ENCODE data around the gene TDRD15. TPM values are rescaled to one million over a fixed set of nuclear protein-coding genes. Genes with fewer than 3 reads are reported as not detected.
"Not testable (repeated sequence)": the region's sequence is repeated elsewhere in the genome, so short reads cannot be mapped to it uniquely, and the experiment has no call there.

The TDRD15 gene
- total RNA-seq, 1 donor from 2014 or later: 0.10 TPM

DNA sequence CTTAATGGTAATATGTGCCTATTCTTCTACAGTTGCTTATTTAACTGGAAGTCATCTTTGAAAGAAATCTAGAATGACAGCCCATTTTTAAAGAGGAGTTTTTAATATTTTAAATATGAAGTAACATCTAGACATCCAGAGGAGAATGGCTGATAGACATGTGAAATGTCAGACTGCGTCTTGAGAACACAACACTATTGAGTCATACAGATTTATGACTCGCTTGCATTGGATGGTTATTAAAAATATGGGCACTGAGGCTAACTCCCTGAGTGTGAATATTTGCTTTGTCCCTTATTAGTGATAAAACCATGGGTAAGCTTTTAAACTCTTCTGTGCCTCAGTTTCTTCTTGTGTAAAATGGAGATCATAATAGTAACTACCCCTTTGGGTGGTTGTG, 22.9 kb downstream of the TDRD15 start:
- DNase-seq (ENCODE audit: low spot score): no peak

DNA sequence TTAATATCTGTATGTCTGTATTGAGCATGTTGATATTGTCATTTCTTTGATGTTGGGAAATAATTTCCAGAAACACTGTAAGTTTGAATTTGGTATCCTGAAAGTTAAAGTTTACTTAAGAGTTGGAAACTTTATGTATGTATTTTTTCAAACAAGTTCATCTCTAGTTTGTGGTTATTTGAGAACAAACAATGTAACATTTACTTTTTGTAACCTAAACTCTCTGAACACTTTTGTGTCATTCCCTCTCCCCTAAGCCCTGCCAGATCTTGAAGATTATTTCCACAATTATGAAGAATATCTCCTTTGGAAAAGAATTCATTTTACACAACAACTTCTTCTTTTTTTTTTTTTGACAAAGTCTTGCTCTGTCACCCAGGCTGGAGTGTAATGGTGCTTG, 24.9 kb downstream of the TDRD15 start:
- no peak for DNase-seq (ENCODE audit: low spot score)

DNA sequence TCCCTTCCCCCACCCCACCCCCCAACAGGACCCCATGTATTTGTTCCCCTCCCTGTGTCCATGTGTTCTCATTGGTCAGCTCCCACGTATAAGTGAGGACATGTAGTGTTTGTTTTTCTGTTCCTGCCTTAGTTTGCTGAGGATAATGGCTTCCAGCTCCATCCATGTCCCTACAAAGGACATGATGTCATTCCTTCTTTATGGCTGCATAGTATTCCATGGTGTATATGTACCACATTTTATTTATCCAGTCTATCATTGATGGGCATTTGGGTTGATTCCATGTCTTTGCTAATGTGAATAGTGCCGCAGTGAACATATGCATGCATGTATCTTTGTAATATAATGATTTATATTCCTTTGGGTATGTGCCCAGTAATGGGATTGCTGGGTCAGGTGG, 27.5 kb downstream of the TDRD15 start:
- DNase-seq (ENCODE audit: low spot score): not testable (repeated sequence)

- no peak for DNase-seq (ENCODE audit: low spot score)
Observed at GRCh38 chr2:21155365-21156136, 31.8 kb downstream of the TDRD15 start.

GRCh38 chr2:21161122-21161521, 37.4 kb downstream of the TDRD15 start:
- DNase-seq (ENCODE audit: low spot score): no peak

DNA sequence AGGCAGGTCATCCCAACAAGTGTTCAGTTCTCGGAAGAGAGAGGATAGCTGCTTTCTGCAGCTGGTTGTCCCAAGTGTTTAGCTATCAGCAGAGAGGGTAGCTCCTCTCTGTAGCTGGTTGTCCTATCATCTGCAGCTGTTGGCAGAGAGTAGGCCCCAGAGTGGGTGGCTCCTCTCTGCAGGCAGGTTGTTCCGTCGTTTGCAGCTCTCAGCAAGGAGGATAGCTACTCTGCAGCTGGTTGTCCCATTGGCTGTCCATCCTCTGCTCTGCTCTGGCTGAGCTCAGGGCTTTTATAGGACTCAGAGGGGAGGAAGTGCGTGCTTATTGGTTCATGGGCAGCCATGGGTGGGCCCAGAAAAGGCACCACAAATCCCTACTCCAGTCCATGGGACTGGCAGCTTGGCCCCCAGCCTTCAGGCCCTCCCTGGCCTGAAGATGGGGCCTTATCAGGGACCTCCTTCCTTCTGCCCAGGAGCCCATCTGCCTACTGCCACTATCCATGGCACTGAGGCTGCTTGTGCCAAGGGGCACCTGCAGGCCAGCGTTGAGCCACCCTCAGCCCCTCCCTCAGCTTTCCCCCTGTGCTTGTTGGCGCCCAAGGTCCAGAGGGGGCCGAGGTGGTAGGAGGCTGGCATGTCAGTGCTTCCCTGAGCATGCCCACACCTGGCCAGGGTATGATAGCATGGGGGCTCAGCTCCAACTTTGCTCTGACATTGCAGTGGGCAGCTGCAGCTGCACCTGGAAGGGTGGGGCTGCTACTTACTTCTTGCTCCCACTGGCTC, 38.3 kb downstream of the TDRD15 start:
- DNase-seq (ENCODE audit: low spot score): no peak

DNA sequence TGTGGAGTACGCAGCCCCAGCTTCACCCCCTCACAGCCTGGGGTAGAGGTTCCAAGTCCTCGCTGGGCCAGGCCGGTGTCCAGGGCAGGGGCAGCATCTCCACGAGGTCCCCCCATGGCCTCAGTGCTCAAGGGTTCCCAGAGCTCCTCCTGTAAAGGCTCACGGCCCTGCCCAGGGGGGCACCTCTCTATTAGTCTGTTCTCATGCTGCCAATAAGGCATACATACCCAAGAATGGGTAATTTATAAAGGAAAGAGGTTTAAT, 38.8 kb downstream of the TDRD15 start:
- DNase-seq (ENCODE audit: low spot score): no peak

DNA sequence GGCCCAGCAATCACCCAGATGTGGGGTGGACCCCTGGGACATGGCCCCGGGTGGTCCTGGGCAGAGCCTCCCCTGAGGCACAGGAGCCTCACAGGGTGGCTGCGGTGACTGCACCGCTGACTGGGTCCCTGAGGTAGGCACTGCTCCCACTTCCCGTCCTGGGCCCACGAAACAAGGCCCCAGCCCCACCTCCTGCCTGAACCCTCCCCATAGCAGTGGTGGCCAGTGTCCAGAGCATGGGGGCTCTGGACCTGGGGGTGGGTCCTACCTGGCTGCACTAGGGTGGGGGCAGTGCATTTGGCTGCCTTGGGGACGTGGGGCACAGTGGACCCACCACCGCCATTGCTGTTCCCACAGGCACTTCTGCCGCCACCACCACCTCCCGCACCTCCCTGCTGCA, 39.4 kb downstream of the TDRD15 start:
- DNase-seq (ENCODE audit: low spot score): no peak

- DNase-seq (ENCODE audit: low spot score): no peak
Observed at GRCh38 chr2:21165350-21165749, 41.6 kb downstream of the TDRD15 start.

DNA sequence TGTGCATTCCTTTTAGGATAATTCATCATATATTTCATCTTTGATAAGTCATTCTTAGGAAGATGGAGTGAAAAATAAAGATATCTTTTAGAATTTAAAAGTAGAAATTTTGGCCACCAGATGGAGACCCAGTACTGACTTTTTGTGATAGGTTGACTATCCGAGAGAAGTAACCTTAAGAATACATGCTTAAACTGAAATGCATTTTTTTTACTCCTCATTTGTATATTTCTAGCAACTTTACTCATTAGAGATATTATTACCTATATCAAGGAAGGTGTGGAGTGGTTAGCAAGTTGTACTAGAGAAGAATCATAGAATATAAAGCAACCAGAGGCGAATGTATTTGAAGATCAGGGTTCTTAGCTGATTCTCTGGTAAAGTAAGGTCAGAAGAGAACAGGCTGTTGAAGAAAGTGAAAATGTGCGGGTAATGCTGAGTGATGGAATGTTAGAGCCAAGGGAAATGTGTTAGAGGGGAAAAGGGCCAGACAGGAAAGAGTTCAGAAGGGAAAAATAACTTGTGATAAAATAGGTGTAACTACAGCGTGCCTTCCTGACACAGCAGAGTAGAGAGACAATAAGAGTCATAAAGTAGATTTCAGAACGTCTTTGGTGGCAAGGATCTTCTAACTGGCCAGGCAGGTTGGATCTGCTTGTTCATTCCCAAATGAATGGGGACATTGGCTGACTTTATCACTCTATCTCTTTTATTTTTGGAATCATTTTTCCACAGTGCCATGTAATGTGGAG, 52.3 kb downstream of the TDRD15 start:
- DNase-seq (ENCODE audit: low spot score): no peak

DNA sequence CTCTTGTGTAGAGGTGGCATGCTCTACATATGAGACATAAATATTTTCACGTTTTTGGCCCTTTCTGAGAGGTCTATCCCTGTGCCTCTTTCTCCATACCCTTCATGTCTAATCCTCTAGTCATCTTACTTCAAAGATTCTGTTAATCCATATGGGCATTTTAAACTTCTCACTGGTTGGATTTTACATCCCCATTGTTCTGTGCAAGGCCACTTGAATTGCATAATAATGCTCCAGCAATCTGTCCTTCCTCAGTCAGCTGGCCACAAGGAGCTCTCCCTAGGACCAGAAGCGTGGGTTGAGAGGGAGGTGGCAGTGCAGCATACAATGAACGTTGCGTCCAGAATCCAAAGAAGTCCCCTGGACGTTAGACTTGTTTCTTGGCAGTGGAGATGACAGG, 58.2 kb downstream of the TDRD15 start:
- DNase-seq (ENCODE audit: low spot score): no peak

GRCh38 chr2:21183306-21183705, 59.5 kb downstream of the TDRD15 start:
- no peak for DNase-seq (ENCODE audit: low spot score)

DNA sequence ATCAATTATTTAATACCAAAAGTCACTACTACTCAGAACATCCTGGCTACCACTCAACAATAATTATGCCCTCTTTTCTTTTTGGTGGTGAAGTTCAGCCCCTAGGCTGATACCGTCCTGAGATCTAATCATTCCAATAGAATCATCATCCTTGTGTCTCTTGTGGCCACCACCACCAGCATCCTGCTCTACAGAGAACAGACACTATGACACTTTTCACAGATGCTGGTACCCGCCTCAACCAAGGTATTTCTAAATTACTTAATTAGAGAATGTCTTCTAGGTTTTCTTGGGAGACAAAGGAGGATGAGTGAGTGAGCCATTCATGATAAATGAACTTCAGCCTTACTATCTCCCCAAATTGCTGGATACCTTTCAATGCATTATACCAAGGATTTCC, 60.0 kb downstream of the TDRD15 start:
- DNase-seq (ENCODE audit: low spot score): no peak

DNA sequence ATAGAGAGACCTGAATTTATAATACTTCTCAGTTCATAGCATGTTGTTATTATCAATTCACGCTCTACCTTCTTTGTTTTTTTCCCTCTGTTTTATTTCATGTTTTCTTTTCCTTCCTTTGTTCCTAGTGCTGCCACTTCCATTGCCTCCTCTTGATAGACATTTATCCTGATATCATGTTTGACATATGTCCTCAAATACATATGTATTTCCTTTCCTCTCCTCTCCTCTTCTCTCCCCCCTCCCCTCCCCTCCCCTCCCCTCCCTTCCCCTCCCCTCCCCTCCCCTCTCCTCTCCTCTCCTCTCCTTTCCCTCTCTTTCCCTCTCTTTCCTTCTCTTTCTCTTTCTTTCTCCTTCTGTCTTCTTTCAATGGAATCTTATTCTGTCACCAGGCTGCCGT, 67.8 kb downstream of the TDRD15 start:
- no peak for DNase-seq (ENCODE audit: low spot score)

Other genes starting within 250 kb of the TDRD15 start
- gene APOB, start 79.9 kb upstream of the TDRD15 start, total RNA-seq: 0.75 TPM